Upper lobe of left lung (tissue), 6 donors: ENCODE measurements around the gene TRIM29. TPM values are rescaled to one million over a fixed set of nuclear protein-coding genes. Genes with fewer than 3 reads are reported as not detected.

Experiments
- ATAC-seq, 2 donors: fragments of 200-7000 bp; cut with Tn5 transposase; one replicate each; pipeline ENCODE4 v1.9.1; 2022; ENCODE audit warnings: mild to moderate bottlenecking in 2 of 2, moderate library complexity in 2 of 2; ENCODE audit not compliant: low FRiP score in 2 of 2
- DNase-seq, 2 donors: peaks; one replicate each; pipeline ENCODE4 v3.0.0-alpha.2; 2019 to 2020
- H3K27ac ChIP-seq, 4 donors: fragments of 200-600 bp; sonication (generic); one replicate each; pipeline ENCODE4 v1.5.1; 2016 to 2019
- H3K27me3 ChIP-seq, 4 donors: fragments of 200-600 bp; sonication (generic); one replicate each; pipeline ENCODE4 v1.5.1; 2017 to 2019
- H3K36me3 ChIP-seq, 4 donors: fragments of 200-600 bp; sonication (generic); one replicate each; pipeline ENCODE4 v1.5.1; 2016 to 2019
- H3K4me1 ChIP-seq, 4 donors: fragments of 200-600 bp; sonication (generic); one replicate each; pipeline ENCODE4 v1.5.1; 2018 to 2019
- H3K4me3 ChIP-seq, 4 donors: fragments of 200-600 bp; sonication (generic); one replicate each; pipeline ENCODE4 v1.5.1; 2017 to 2019; ENCODE audit warnings: mild to moderate bottlenecking in 2 of 4, moderate library complexity in 1 of 4
- H3K9me3 ChIP-seq, 4 donors: fragments of 200-600 bp; sonication (generic); one replicate each; pipeline ENCODE4 v1.5.1; 2018 to 2019
- EP300 ChIP-seq, 4 donors: sonication (generic); formaldehyde crosslinking; IDR thresholded peaks; one replicate each; pipeline ENCODE4 v1.5.1; 2017; ENCODE audit warnings: antibody characterized with exemption in 4 of 4, control low read depth in 2 of 4
- POLR2A ChIP-seq, 4 donors: fragments of 450-650 bp; IDR thresholded peaks; one replicate each; pipeline ENCODE4 v1.5.1; 2016 to 2017; ENCODE audit warnings: antibody characterized with exemption in 4 of 4, mild to moderate bottlenecking in 2 of 4
- POLR2AphosphoS5 ChIP-seq, 2 donors: sonication (generic); formaldehyde crosslinking; IDR thresholded peaks; one replicate each; pipeline ENCODE4 v1.5.1; 2017; ENCODE audit warnings: antibody characterized with exemption in 2 of 2
- WGBS, 2 donors: methylation state at CpG; one replicate each; pipeline ENCODE4 v1.1.5; 2017 to 2018; 5-methylcytosine and 5-hydroxymethylcytosine counted together
- total RNA-seq, 6 donors: library from RNA; depleted of rRNA in 4 of 6; stranded (reverse); fragments of >200 nt in 4 of 6; gene quantifications; one replicate each; pipeline versions ENCODE4 v1.1.0 to v1.2.1, GENCODE V29; 2016 to 2021
- TF ChIP-seq, protein P1 (sequence below), 6 experiments: fragments of 450-650 bp in 4 of 6; fragments of 200-600 bp in 2 of 6; sonication (generic) in 2 of 6; IDR thresholded peaks; one replicate each; pipeline ENCODE4 v1.5.1; 2016 to 2019; ENCODE audit warnings: antibody characterized with exemption in 6 of 6
- donor health status: DM: no; HTN: no; CAD: no; lungs with moderate emphysema.
- donor health status: DM: no; HTN: yes; CAD: no; lungs with severe emphysema.

TRIM29 gene
- total RNA-seq, 6 donors from 2014 or later: 2.3 to 36.7 (median 8.4) TPM

DNA sequence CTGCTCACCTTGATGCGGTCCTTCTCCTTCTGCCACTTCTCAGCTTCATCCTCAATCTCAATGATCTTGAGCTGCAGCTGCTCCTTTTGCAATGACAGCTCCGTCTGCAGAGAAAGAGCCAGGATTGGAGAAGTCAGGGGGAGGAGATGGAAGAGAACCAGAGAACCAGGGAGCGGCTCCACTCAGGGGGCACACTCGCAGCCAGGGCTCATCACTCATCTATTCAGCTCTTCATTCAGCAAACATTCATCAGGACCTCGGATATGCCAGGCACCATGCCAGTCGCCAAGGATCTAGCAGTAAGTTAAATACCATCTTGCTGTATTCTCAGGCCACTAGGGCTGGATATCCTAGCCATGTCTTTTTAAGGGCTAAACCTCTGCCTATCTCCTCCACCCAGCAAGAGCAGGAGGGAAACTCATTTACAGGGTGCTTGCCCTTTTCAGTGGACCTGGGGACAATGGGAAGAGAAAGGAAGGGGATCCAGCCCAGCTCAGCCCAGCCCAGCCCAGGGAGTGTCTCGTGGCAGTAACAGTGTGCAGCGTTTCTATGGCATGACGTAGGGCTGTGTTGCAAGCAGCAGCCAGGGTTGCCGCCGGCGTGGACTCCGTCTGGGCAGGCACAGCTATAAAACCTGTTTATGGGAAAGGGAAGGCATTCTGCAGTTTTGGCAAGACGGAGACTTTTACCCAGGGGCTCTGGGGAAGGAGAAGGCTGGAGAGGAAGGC is 9.4 kb downstream of the TRIM29 start:
- H3K4me3 ChIP-seq: no peak overlapping the region
- whole genome bisulfite sequencing, 2 donors: 73 to 77% methylated on average over 13 to 14 of the region's 14 CpGs
- DNase-seq (no peak), ATAC-seq (peak in 1 of 2 donors; percentile 81)
- H3K4me1 ChIP-seq: no peaks in the 10 kb centered on the region
- no peaks in the 10 kb centered on the region for H3K27me3 ChIP-seq
- H3K27ac ChIP-seq: no peak overlapping the region
- TF ChIP-seq EP300 (IDR thresholded peaks at IDR 0.05) (no peak), POLR2A (IDR thresholded peaks at IDR 0.05) (no peak), POLR2AphosphoS5 (IDR thresholded peaks at IDR 0.05) (no peak)
- TF ChIP-seq, protein P1, sequence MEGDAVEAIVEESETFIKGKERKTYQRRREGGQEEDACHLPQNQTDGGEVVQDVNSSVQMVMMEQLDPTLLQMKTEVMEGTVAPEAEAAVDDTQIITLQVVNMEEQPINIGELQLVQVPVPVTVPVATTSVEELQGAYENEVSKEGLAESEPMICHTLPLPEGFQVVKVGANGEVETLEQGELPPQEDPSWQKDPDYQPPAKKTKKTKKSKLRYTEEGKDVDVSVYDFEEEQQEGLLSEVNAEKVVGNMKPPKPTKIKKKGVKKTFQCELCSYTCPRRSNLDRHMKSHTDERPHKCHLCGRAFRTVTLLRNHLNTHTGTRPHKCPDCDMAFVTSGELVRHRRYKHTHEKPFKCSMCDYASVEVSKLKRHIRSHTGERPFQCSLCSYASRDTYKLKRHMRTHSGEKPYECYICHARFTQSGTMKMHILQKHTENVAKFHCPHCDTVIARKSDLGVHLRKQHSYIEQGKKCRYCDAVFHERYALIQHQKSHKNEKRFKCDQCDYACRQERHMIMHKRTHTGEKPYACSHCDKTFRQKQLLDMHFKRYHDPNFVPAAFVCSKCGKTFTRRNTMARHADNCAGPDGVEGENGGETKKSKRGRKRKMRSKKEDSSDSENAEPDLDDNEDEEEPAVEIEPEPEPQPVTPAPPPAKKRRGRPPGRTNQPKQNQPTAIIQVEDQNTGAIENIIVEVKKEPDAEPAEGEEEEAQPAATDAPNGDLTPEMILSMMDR (IDR thresholded peaks at IDR 0.05): no peak
- H3K36me3 ChIP-seq: no peaks in the 10 kb centered on the region
- no peaks in the 10 kb centered on the region for H3K9me3 ChIP-seq

DNA sequence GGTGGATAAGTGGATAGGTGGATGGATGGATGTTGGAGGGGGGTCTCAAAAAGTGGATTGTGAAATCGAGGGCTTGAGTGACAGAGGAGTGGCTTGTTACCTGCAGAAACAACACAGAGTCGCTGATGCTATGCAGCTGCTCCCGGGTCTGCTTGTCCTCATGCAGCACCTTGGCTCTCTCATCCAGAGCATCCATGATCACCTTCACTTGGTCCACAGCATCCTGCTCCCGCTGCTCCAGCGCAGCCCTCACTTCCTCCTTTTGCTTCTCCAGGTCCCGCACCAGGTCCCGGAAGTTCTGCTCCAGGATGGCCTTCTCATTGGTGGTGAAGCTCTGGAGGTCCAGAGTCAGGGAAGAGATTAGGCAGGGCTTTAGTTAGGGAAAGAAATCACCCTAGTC is 10.7 kb downstream of the TRIM29 start:
- Histone ChIP-seq H3K4me1 (peaks cover 0 to 8% (median 4%) of the 10 kb centered on the region in 4 donors), H3K27me3 (no peaks in the 10 kb centered on the region), H3K27ac (no peak overlapping the region), H3K36me3 (no peaks in the 10 kb centered on the region), H3K9me3 (no peaks in the 10 kb centered on the region), H3K4me3 (no peak overlapping the region)
- DNase-seq: no peak
- TF ChIP-seq, protein P1 (IDR thresholded peaks at IDR 0.05): no peak
- no peak for TF ChIP-seq POLR2A (IDR thresholded peaks at IDR 0.05)
- no peak for TF ChIP-seq POLR2AphosphoS5 (IDR thresholded peaks at IDR 0.05)
- TF ChIP-seq EP300 (IDR thresholded peaks at IDR 0.05): no peak
- ATAC-seq: no peak
- WGBS, 2 donors: 86 to 93% methylated on average over 7 of the region's 7 CpGs

DNA sequence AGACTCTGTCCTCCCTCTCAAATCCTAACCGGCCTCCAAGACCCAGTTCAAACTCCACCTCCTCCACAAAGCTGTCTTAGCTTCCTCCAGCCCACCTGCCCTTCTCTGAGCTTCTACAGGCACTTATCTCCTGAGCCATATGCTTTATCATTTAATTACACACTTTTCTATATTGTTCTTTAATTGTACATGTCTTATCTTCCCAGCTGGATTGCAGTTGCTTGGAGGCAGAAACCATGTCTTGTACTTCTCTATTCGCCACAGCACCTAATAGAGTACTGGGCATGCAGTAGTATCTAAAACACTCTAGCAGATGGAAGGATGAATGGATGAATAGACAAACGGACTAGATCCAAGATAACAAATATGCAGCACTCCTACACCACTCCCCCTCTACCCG is 11.3 kb downstream of the TRIM29 start:
- Histone ChIP-seq H3K4me3 (no peak overlapping the region), H3K9me3 (no peaks in the 10 kb centered on the region), H3K36me3 (no peaks in the 10 kb centered on the region), H3K27ac (no peak overlapping the region), H3K4me1 (peaks cover 0 to 11% (median 5%) of the 10 kb centered on the region in 4 donors), H3K27me3 (no peaks in the 10 kb centered on the region)
- ATAC-seq (no peak), DNase-seq (no peak)
- WGBS, 2 donors: 79 to 80% methylated on average over 4 of the region's 4 CpGs
- TF ChIP-seq, protein P1 (IDR thresholded peaks at IDR 0.05): no peak
- TF ChIP-seq POLR2AphosphoS5 (IDR thresholded peaks at IDR 0.05) (no peak), POLR2A (IDR thresholded peaks at IDR 0.05) (no peak), EP300 (IDR thresholded peaks at IDR 0.05) (no peak)

- no peak overlapping the region for H3K27ac ChIP-seq
- H3K9me3 ChIP-seq: no peaks in the 10 kb centered on the region
- TF ChIP-seq, protein P1 (IDR thresholded peaks at IDR 0.05): no peak
- TF ChIP-seq POLR2AphosphoS5 (IDR thresholded peaks at IDR 0.05) (no peak), EP300 (IDR thresholded peaks at IDR 0.05) (no peak), POLR2A (IDR thresholded peaks at IDR 0.05) (no peak)
- H3K36me3 ChIP-seq: no peaks in the 10 kb centered on the region
- H3K4me1 ChIP-seq: peaks cover 0 to 13% (median 6%) of the 10 kb centered on the region in 4 donors
- 65 to 76% methylated on average over 2 to 8 of the region's 8 CpGs for WGBS, 2 donors
- ATAC-seq (no peak), DNase-seq (no peak)
- H3K27me3 ChIP-seq: no peaks in the 10 kb centered on the region
- no peak overlapping the region for H3K4me3 ChIP-seq
Measured at GRCh38 chr11:120125509-120125908, 12.4 kb downstream of the TRIM29 start.

- WGBS, 2 donors: 80 to 84% methylated on average over 1 to 5 of the region's 5 CpGs
- Histone ChIP-seq H3K4me3 (no peak overlapping the region), H3K9me3 (no peaks in the 10 kb centered on the region), H3K27ac (no peak overlapping the region), H3K36me3 (no peaks in the 10 kb centered on the region), H3K27me3 (no peaks in the 10 kb centered on the region), H3K4me1 (peaks cover 0 to 13% (median 6%) of the 10 kb centered on the region in 4 donors)
- no peak for DNase-seq
- peak in 1 of 2 donors; percentile 57 for ATAC-seq
- TF ChIP-seq POLR2A (IDR thresholded peaks at IDR 0.05) (no peak), POLR2AphosphoS5 (IDR thresholded peaks at IDR 0.05) (no peak), EP300 (IDR thresholded peaks at IDR 0.05) (no peak)
- TF ChIP-seq, protein P1 (IDR thresholded peaks at IDR 0.05): no peak
Measured at GRCh38 chr11:120125024-120125423, 12.9 kb downstream of the TRIM29 start.
